Endothelial cell of umbilical vein (primary cell): ENCODE results near the gene SDF4. TPM values are rescaled to one million over a fixed set of nuclear protein-coding genes. Genes with fewer than 3 reads are reported as not detected.
"Not testable (repeated sequence)": the region's sequence is repeated elsewhere in the genome, so short reads cannot be mapped to it uniquely, and the experiment has no call there.

Source experiments
- BruUV-seq: library from RNA; stranded (reverse); fragments of 400-500 nt; replicated peaks from 2 replicates; lab custom pipeline; 2021; lab: Mats Ljungman, UMichigan
- CTCF ChIA-PET: fragments of 300-600, 350-600 bp; sonication (Branson Sonifier 250); formaldehyde crosslinking; loops from one replicate; lab custom pipeline; 2021; ENCODE audit warnings: antibody characterized with exemption, inconsistent platforms; lab: Charles Lee
- POLR2A ChIA-PET: fragments of 300-600, 350-600 bp; sonication (Branson Sonifier 250); formaldehyde crosslinking; loops from one replicate; lab custom pipeline; 2021; ENCODE audit warnings: antibody characterized with exemption, inconsistent platforms; lab: Charles Lee
- DNase-seq: peaks from one replicate; pipeline ENCODE4 v3.0.0-alpha.2; 2011; ENCODE audit warnings: low read depth, low spot score
- FAIRE-seq: peaks from 2 replicates; lab custom pipeline; 2011; peaks lifted over from hg19 to GRCh38; lab: Jason Lieb, UNC
- H2AFZ ChIP-seq: 2 replicates; pipeline ENCODE4 v1.6.0; 2012; ENCODE audit warnings: low read depth, low read length, control low read depth, inconsistent platforms
- H3K27ac ChIP-seq: 2 replicates; pipeline ENCODE4 v1.5.1; 2011; ENCODE audit warnings: low read depth, mild to moderate bottlenecking, control low read depth, low read length, moderate library complexity; ENCODE audit not compliant: insufficient read depth
- H3K27me3 ChIP-seq, 2 experiments: 2 replicates each; pipeline versions ENCODE4 v1.6.0 to v1.6.1; 2011; ENCODE audit warnings: low read length in 2 of 2, mixed read lengths in 1 of 2; ENCODE audit not compliant: control insufficient read depth in 2 of 2, insufficient read depth in 2 of 2
- H3K36me3 ChIP-seq, 2 experiments: 2 replicates in 1 of 2; 3 replicates in 1 of 2; pipeline ENCODE4 v1.5.1; 2011; ENCODE audit warnings: low read length in 2 of 2, mild to moderate bottlenecking in 1 of 2, moderate library complexity in 1 of 2; ENCODE audit not compliant: control insufficient read depth in 2 of 2, insufficient read depth in 2 of 2; ENCODE audit errors: extremely low read depth in 1 of 2
- H3K4me1 ChIP-seq: 3 replicates; pipeline ENCODE4 v1.5.1; 2011; ENCODE audit warnings: mild to moderate bottlenecking, low read length; ENCODE audit not compliant: control insufficient read depth, insufficient read depth; ENCODE audit errors: extremely low read depth
- H3K4me2 ChIP-seq: 2 replicates; pipeline ENCODE4 v1.6.1; 2011; ENCODE audit warnings: low read length, control low read depth, mixed read lengths; ENCODE audit not compliant: insufficient read depth
- H3K4me3 ChIP-seq, 3 experiments: fragments of 200-600 bp in 1 of 3; sonication (generic), shearing (Covaris generic) in 1 of 3; replicated peaks in 1 of 3; 2 replicates each; pipeline ENCODE4 v1.5.1; 2011 to 2016; ENCODE audit warnings: control low read depth in 3 of 3, low read length in 3 of 3, mild to moderate bottlenecking in 2 of 3, inconsistent platforms in 1 of 3, low read depth in 1 of 3, moderate library complexity in 1 of 3; ENCODE audit not compliant: insufficient read depth in 1 of 3
- H3K79me2 ChIP-seq: 2 replicates; pipeline ENCODE4 v1.6.0; 2012; ENCODE audit warnings: low read length, inconsistent platforms; ENCODE audit not compliant: control insufficient read depth, insufficient read depth
- H3K9ac ChIP-seq: replicated peaks from 2 replicates; pipeline ENCODE3; 2011; ENCODE audit warnings: low read length, control low read depth; ENCODE audit not compliant: insufficient read depth; ENCODE audit errors: extremely low read depth
- H3K9me1 ChIP-seq: replicated peaks from 3 replicates; pipeline ENCODE4 v1.6.0; 2011; ENCODE audit warnings: mild to moderate bottlenecking, low read length; ENCODE audit not compliant: control insufficient read depth, insufficient read depth; ENCODE audit errors: extremely low read depth
- H3K9me3 ChIP-seq: replicated peaks from 2 replicates; pipeline ENCODE4 v1.5.1; 2012; ENCODE audit warnings: low read length, inconsistent platforms; ENCODE audit not compliant: control insufficient read depth, insufficient read depth
- H4K20me1 ChIP-seq: replicated peaks from 2 replicates; pipeline ENCODE3; 2011; ENCODE audit warnings: mild to moderate bottlenecking, low read length; ENCODE audit not compliant: control insufficient read depth, insufficient read depth; ENCODE audit errors: extremely low read depth
- CTCF ChIP-seq, 2 donors: IDR thresholded peaks; 1 replicate in 1 of 2; 2 replicates in 1 of 2; pipeline ENCODE4 v1.5.1; 2011; ENCODE audit warnings: low read length in 2 of 2, mild to moderate bottlenecking in 2 of 2, moderate library complexity in 2 of 2, control low read depth in 1 of 2, inconsistent platforms in 1 of 2, low read depth in 1 of 2; ENCODE audit not compliant: insufficient read depth in 1 of 2; ENCODE audit errors: extremely low read depth in 1 of 2
- EZH2 ChIP-seq: IDR thresholded peaks from 2 replicates; pipeline ENCODE4 v1.6.1; 2012; ENCODE audit warnings: borderline replicate concordance, low read depth, mild to moderate bottlenecking, moderate library complexity, low read length, inconsistent platforms; ENCODE audit not compliant: severe bottlenecking
- FOS ChIP-seq: IDR thresholded peaks from 2 replicates; pipeline ENCODE4 v1.6.1; 2011; ENCODE audit warnings: mild to moderate bottlenecking, low read length, moderate library complexity, borderline replicate concordance; ENCODE audit not compliant: insufficient read depth
- GATA2 ChIP-seq: IDR thresholded peaks from 2 replicates; pipeline ENCODE4 v1.7.0; 2011; ENCODE audit warnings: low read depth, mild to moderate bottlenecking, moderate library complexity, mixed read lengths, low read length; ENCODE audit not compliant: insufficient read length, insufficient read depth
- JUN ChIP-seq: IDR thresholded peaks from 2 replicates; pipeline ENCODE4 v1.6.1; 2011; ENCODE audit warnings: borderline replicate concordance, low read depth; ENCODE audit not compliant: insufficient read length, insufficient read depth
- MAX ChIP-seq: IDR thresholded peaks from 2 replicates; pipeline ENCODE4 v1.6.1; 2011; ENCODE audit not compliant: insufficient read depth, insufficient read length
- MYC ChIP-seq: IDR thresholded peaks from one replicate; pipeline ENCODE4 v1.6.1; 2011; ENCODE audit warnings: mild to moderate bottlenecking, low read depth, low read length
- POLR2A ChIP-seq: IDR thresholded peaks from 2 replicates; pipeline ENCODE4 v1.6.1; 2012; ENCODE audit warnings: low read depth, mild to moderate bottlenecking, control low read depth, low read length
- POLR2AphosphoS5 ChIP-seq: IDR thresholded peaks from 2 replicates; pipeline ENCODE4 v1.6.1; 2012; ENCODE audit warnings: low read depth, mild to moderate bottlenecking, control low read depth, low read length, moderate library complexity; ENCODE audit not compliant: insufficient read depth
- dilution Hi-C: fragments of 300-500 bp; cut with MboI; formaldehyde crosslinking; loops from one replicate; pipeline ENCODE4 v1.15.0; 2019; ENCODE audit warnings: low sequenced_read_pairs; ENCODE audit not compliant: extremely low pct_ligation_motif_present
- intact Hi-C: fragments of 100-400 bp; cut with micrococcal nuclease; formaldehyde crosslinking; loops from one replicate; pipeline ENCODE4 v1.10.0; 2022
- polyA plus RNA-seq, 4 experiments: library from polyadenylated mRNA; depleted of rRNA in 3 of 4; stranded (reverse) in 3 of 4; unstranded in 1 of 4; fragments of >200 nt; gene quantifications; 2 replicates each; pipeline versions ENCODE4 v1.2.1 to v1.2.3, GENCODE V29; 2011 to 2012; ENCODE audit warnings: missing spikeins in 1 of 4
- total RNA-seq: library from RNA; stranded (reverse); gene quantifications from 2 replicates; pipeline ENCODE4 v1.2.3, GENCODE V29; 2021

Gene SDF4
- total and polyA plus RNA-seq, 2 donors (not counting 3 experiments of a cell fraction or from before 2014, with no cell fraction given), result 175 to 185 TPM

- H4K20me1 ChIP-seq, FAIRE-seq, H3K4me3 ChIP-seq, CTCF ChIA-PET, H3K36me3 ChIP-seq, H3K4me2 ChIP-seq, H3K4me1 ChIP-seq, dilution Hi-C loops, BruUV-seq, H3K9ac ChIP-seq, H3K9me1 ChIP-seq, H2AFZ ChIP-seq, H3K9me3 ChIP-seq, intact Hi-C loops, H3K27ac ChIP-seq, H3K79me2 ChIP-seq, DNase-seq, POLR2A ChIA-PET: not testable (repeated sequence)
- peaks cover 16% of the 10 kb centered on the region in 2 experiments for H3K27me3 ChIP-seq
Measured at GRCh38 chr1:1176063-1176761, 55.6 kb downstream of the SDF4 start.

GRCh38 chr1:1175221-1176062, 56.4 kb downstream of the SDF4 start:
- dilution Hi-C loops, result no loop called here
- Histone ChIP-seq H3K9me1 (no peaks in the 10 kb centered on the region), H3K4me3 (no peak overlapping the region), H3K4me2 (no peak overlapping the region), H3K9ac (no peak overlapping the region), H2AFZ (no peak overlapping the region), H3K9me3 (no peaks in the 10 kb centered on the region), H3K4me1 (no peaks in the 10 kb centered on the region), H4K20me1 (no peaks in the 10 kb centered on the region), H3K27ac (no peak overlapping the region), H3K36me3 (no peaks in the 10 kb centered on the region), H3K79me2 (no peaks in the 10 kb centered on the region), H3K27me3 (peaks cover 16% of the 10 kb centered on the region in 2 experiments)
- ChIA-PET CTCF (no interaction called here), POLR2A (no interaction called here)
- no TSS peak for BruUV-seq
- no peak for FAIRE-seq
- TF ChIP-seq POLR2A (no peak), MAX (no peak), GATA2 (no peak), MYC (no peak), JUN (no peak), FOS (no peak), EZH2 (no peak), CTCF (IDR thresholded peaks at IDR 0.05; ENCODE audit: extremely low read depth in 1 of 2, insufficient read depth in 1 of 2, low read depth in 1 of 2, low read length in 2 of 2) (no peak), POLR2AphosphoS5 (no peak)
- intact Hi-C loops, result no loop called here
- DNase-seq, result no peak
